Measurements from ENCODE around the gene HERC2. TPM values are rescaled to one million over a fixed set of nuclear protein-coding genes. Genes with fewer than 3 reads are reported as not detected.

The HERC2 gene
- total and polyA plus RNA-seq, 2 of the 13 experiments (the other 11 are each of a cell fraction or from before 2014, with no cell fraction given) = 17.6 to 24.8 TPM

DNA sequence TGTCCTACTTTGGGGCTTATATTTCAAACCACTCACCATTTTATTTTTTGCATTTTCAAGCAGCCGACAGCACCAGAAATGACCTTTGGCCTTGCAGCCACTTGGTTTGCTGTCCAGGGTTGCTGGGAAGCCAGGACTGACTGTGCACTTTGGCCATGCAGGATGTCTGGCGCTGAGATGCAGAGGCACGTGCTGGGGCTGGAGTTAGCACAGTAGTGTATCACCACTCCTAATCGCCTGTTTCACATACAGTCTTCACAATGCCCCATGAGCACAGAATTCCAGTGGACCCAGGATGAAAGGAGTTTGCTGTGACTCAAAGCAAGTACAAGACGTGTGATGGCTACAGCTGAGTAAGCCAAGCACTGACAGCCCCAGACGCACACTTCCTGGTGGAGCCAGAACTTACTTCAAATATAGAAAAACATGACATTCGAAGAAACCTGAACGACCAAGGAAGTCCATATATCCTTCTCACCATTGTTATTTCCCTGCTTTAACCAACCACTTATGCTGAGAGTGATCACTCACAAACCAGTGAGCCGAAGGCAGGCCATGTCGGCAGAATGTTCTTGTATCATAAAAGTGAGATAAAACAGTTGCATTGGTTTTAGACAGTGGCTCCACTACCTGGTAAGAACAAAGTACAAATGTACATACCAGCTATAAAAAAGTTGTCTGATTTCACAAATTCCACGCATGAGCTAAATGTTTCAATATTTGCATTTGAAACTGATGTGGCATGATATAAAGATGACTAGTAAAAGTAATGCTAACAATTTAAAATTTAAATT, 238.9 kb downstream of the HERC2 start (continued):
- TF ChIP-seq, protein P1, sequence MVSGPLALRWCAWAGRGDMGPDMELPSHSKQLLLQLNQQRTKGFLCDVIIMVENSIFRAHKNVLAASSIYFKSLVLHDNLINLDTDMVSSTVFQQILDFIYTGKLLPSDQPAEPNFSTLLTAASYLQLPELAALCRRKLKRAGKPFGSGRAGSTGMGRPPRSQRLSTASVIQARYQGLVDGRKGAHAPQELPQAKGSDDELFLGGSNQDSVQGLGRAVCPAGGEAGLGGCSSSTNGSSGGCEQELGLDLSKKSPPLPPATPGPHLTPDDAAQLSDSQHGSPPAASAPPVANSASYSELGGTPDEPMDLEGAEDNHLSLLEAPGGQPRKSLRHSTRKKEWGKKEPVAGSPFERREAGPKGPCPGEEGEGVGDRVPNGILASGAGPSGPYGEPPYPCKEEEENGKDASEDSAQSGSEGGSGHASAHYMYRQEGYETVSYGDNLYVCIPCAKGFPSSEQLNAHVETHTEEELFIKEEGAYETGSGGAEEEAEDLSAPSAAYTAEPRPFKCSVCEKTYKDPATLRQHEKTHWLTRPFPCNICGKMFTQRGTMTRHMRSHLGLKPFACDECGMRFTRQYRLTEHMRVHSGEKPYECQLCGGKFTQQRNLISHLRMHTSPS (CRISPR knock-in tag; IDR thresholded peaks at IDR 0.05; ENCODE audit: low read depth) = no peak
- TF ChIP-seq ZNF225 (CRISPR knock-in tag; IDR thresholded peaks at IDR 0.05) (no peak), HES4 (CRISPR knock-in tag; IDR thresholded peaks at IDR 0.05; ENCODE audit: borderline replicate concordance) (no peak), JARID2 (CRISPR knock-in tag; IDR thresholded peaks at IDR 0.05; ENCODE audit: insufficient replicate concordance) (no peak), PRDM15 (CRISPR knock-in tag; IDR thresholded peaks at IDR 0.05) (no peak), ARHGAP35 (CRISPR knock-in tag; IDR thresholded peaks at IDR 0.05; ENCODE audit: borderline replicate concordance) (no peak), ZFP41 (CRISPR knock-in tag; IDR thresholded peaks at IDR 0.05; ENCODE audit: borderline replicate concordance) (no peak), U2AF1 (optimal IDR thresholded peaks at IDR 0.05; ENCODE audit: low read depth, low read length) (no peak), TARDBP (CRISPR knock-in tag; IDR thresholded peaks at IDR 0.05) (no peak), ZNF441 (CRISPR knock-in tag; IDR thresholded peaks at IDR 0.05; ENCODE audit: borderline replicate concordance) (peak; percentile 85; the same call in 1 of the 2 replicates), EEA1 (CRISPR knock-in tag; IDR thresholded peaks at IDR 0.05; ENCODE audit: borderline replicate concordance) (no peak), ZNF121 (CRISPR knock-in tag; IDR thresholded peaks at IDR 0.05) (no peak), PHF5A (CRISPR knock-in tag; IDR thresholded peaks at IDR 0.05; ENCODE audit: low read depth, unreplicated experiment) (no peak), ZNF382 (CRISPR knock-in tag; IDR thresholded peaks at IDR 0.05; ENCODE audit: borderline replicate concordance) (no peak), ZNF205 (CRISPR knock-in tag; IDR thresholded peaks at IDR 0.05) (no peak), ZNF569 (CRISPR knock-in tag; IDR thresholded peaks at IDR 0.05; ENCODE audit: borderline replicate concordance) (no peak), HNRNPL (IDR thresholded peaks at IDR 0.05; ENCODE audit: low read depth, low read length) (no peak), RFXANK (CRISPR knock-in tag; IDR thresholded peaks at IDR 0.05) (no peak), ZNF292 (CRISPR knock-in tag; IDR thresholded peaks at IDR 0.05; ENCODE audit: borderline replicate concordance, low read depth) (peak; percentile 71; the same call in 1 of the 2 replicates), SP5 (CRISPR knock-in tag; IDR thresholded peaks at IDR 0.05; ENCODE audit: borderline replicate concordance, low read depth) (no peak), EHMT2 (IDR thresholded peaks at IDR 0.05; ENCODE audit: borderline replicate concordance, low read depth, low read length) (peak; percentile 52; the same call in 1 of the 2 replicates), ZNF496 (CRISPR knock-in tag; IDR thresholded peaks at IDR 0.05; ENCODE audit: insufficient replicate concordance) (no peak), ZNF275 (CRISPR knock-in tag; IDR thresholded peaks at IDR 0.05; ENCODE audit: borderline replicate concordance) (no peak)

Measured in HepG2 (cell line).